COLO829 (cell line): Measurements from ENCODE around the gene KRTAP12-2.

ENCODE experiments used
- DNase-seq: peaks from one replicate; pipeline ENCODE4 v3.0.0; 2012; ENCODE audit warnings: low spot score

KRTAP12-2 gene

DNA sequence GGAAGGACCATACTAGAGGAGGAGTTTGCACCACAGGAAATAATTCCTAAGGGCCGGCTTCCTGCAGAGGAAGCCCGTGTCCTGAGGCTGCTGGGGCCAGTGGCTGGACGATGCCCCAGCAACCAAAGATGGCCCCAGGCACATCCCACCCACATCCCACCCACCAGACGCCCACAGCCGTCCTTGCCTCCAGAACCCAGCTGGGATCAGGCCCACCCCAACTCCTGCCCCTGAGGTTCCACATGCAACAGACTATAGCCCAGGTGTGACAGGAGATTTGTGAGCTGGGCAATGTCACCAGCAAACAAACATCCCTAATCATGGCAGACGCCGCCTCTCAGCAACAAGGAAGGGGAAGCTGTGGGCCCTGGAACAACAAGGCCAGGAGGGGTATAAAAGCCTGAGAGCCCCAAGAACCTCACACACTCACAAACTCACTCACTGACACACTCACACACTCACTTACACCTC lies 40.0 kb downstream of the KRTAP12-2 start, which contains the start of gene KRTAP10-9:
Gene KRTAP10-9, plus strand, starts transcription at position 421 of the 471 bp plus-strand sequence. CDS start 79 bp downstream, outside the sequence.
- no peak for DNase-seq

DNA sequence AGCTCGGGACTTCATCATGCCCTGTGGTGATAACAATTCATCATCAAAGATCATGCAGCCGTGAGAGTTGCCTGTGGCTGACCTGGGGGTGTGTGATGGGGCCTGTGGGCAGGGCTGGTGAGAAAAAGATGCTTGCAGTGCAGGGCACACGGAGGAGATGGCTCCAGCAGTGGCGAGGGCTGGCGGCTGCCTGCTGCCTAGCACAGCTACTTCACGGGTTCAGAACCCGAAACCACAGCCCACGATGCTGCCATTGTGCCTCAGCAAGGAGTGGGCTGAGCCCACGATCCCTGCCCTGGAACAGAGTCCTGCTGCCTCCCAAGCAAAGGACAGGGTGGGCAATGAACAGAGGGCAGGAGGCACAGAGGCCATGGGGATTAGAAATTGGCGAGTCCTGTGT lies 40.5 kb downstream of the KRTAP12-2 start:
- no peak for DNase-seq

DNA sequence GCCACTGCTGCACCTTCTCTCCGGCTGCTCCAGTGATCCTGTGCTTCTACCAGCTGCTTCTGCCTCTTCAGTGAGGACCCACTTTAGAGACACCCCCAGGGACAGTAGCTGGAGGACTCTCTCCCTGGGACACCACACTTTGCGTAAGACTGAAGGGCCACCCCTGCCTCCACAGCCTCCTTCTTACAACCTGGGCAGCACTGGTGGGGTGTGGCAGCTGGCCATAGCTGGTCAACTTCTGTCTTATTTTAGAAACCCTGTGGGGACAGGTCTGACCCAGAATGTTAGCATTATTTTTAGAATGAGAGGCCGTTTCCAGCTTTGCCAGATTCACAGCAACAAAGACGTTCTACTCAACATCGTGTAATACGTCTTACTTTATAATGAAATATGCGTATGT lies 41.0 kb downstream of the KRTAP12-2 start:
- DNase-seq, result no peak

DNA sequence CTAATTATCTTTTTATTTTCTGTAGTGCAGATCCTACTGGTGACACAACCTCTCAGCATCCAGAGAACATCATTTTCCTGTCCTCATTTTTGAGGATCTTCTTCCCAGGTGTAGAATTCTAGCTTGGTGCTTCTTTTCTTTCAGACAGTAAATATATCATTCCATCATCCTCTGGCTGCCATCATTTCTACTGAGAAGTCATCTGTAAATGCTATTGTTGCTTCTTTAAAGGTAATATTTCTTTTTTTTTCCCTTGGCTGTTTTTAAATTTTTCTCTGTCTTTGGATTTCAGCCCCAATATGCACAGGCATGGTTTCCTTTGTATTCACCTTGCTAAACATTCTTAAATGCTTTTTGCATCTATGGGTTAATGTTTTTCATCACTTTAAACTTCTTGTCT lies 43.2 kb downstream of the KRTAP12-2 start:
- no peak for DNase-seq

DNA sequence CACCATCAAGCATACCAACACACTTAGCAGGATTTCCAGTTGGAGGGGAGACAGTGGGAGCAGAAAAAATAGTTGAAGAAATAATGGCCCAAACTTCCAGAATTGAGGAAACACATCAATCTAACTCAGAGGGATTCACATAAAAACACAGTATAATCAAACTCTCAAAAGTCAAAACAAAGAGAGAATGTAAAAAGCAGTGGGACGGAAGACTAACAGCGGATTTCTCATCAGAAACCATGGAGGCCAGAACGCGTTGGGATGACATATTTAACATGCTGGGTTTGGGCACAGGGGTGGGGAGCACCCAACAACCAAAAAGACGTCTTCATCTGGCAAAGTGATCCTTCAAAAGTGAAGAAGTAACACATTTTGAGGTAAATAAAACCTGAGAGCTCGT lies 46.8 kb downstream of the KRTAP12-2 start:
- no peak for DNase-seq

DNA sequence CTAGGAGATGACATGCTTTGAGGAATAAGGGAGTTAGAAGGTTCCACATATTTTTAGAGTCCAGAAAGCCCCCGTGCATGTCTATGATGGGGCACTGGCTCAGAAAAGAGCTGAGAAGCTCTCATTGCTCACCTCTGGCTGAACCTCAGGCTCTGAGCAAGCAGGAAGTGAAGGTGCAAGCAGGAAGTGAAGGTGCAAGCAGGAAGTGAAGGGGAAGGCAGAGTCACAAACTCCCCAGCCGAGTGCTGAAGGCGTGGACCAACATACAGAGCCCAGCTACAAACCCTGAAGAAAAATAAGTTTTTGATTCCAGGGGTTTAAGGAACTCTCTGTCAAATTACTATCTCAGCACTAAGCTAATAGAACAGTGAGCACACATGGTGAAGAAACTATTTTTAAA lies 47.8 kb downstream of the KRTAP12-2 start:
- no peak for DNase-seq

DNA sequence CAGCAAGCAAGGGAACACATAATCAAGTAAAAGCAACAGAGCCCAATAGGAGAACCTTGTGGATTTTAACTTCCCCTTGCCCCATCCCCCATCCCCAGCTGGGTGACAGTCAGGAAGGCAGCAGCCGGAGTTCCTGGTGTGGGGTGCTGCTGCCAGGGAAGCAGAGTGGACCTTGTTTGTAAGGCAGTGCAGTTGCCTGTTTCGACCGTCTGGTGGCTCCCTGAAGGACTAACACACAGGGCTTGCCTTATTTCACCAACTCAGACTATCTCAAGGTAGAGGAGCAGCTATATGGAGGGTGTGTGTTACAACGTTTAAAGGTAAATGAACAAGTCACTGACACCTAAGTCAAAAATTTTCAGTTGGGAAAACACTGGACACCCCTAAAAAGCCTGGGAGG lies 48.2 kb downstream of the KRTAP12-2 start:
- DNase-seq, result no peak

DNA sequence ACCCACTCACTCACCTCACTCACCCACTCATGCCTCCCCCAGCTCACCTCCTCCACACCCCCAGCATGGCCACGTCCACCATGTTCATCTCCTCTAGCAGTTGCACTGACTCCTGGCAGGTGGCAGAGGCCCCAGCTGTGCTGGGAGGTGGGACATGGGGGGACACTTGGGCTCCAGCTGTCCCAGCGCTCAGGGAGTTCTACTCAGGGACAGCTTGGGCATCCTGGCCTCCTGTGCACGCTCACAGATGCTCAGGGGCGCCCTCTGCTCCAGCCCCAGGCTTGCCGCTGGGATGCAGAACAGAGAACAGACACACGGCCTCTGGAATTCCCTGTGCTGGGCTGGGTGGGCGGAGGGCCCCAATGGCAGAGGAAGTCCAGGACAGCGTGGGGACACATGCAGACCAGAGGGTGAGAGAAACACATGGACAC lies 49.6 kb downstream of the KRTAP12-2 start:
- DNase-seq, result no peak

DNA sequence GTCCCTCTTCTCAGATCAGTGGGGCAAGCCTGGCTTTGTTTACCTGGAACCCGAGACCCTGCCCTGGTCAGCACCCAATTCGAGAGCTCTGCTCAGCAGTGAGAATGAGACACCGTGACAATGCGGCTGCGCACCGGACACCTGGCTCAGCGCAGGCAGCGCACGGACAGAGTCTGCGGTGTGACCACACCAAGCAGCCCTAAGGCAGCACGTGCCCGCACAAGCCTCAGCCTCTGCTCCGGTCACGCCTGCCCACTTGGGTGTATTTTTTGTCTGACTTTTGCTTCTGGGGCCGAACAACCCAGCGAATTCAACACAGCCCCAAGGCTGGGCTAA lies 50.2 kb downstream of the KRTAP12-2 start:
- DNase-seq, result no peak
